IPS DF 19.7 (cell line): ENCODE data around the gene FGF9.

Source experiments
- DNase-seq: peaks from one replicate; pipeline ENCODE4 v3.0.0-alpha.2; 2013; ENCODE audit warnings: low read depth, low spot score

FGF9 gene

GRCh38 chr13:21709697-21710096, 38.8 kb downstream of the FGF9 start:
- DNase-seq: no peak

DNA sequence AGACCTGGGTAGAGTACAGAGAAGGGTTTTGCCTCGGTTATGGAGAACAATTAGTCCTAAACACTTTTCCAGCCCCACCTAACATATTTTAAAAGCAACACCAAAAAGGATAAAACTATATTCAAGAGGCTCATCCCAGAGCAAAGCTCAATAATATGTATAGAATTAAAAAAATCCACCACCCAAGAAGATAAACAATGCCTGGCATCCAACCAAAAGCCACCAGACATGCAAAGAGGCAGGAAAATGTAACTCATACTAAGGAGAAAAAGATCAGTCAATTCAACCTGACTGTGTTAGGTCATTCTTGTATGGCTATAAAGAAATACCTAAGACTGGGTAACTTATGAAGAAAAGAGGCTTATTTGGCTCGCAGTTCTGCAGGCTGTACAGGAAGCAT, 39.3 kb downstream of the FGF9 start:
- DNase-seq: no peak

DNA sequence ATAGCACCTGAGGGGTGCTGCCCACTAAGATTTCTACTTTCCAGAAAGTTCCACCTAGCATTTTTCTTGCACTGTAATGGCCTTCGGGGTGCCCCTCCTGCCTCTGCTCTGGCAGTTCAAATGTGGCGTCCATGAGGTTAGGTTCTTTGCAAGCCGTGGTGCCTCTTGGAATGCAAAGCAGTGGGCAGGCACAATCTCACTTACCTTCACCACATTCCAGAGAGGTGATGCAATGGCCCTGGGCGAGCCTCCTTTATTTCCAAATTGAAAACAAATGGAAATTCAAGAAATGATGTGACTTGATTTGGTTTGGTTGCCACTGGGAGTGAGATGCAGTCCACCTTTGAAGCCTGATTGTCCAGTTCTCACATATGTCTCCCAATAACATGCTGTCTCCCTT, 46.9 kb downstream of the FGF9 start:
- DNase-seq: peak; percentile 45

GRCh38 chr13:21719463-21719862, 48.6 kb downstream of the FGF9 start:
- DNase-seq: no peak

- no peak for DNase-seq
Observed at GRCh38 chr13:21723807-21724505, 53.1 kb downstream of the FGF9 start.

GRCh38 chr13:21730186-21730880, 59.5 kb downstream of the FGF9 start:
- no peak for DNase-seq

GRCh38 chr13:21733475-21734263, 62.8 kb downstream of the FGF9 start:
- peak; percentile 9 for DNase-seq

DNA sequence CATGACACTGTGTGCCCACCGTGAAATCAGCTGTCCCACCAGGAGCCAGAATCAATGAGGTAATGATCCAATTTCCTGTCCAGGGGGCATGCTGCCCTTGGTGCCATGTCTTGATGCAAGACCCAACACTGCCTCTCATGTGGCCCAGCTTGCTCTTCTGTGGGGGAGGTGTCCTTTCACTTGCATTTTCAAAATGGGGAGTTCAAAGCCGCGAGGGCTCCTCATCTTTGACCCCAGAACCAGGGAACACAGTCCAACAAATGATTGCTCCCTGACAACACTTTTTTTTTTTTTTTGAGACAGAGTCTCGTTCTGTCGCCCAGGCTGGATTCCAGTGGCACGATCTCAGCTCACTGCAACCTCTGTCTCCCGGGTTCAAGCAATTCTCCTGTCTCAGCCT, 64.1 kb downstream of the FGF9 start:
- no peak for DNase-seq

GRCh38 chr13:21735701-21736401, 65.0 kb downstream of the FGF9 start:
- DNase-seq: no peak

- DNase-seq: no peak
Observed at GRCh38 chr13:21736926-21737325, 66.1 kb downstream of the FGF9 start.

DNA sequence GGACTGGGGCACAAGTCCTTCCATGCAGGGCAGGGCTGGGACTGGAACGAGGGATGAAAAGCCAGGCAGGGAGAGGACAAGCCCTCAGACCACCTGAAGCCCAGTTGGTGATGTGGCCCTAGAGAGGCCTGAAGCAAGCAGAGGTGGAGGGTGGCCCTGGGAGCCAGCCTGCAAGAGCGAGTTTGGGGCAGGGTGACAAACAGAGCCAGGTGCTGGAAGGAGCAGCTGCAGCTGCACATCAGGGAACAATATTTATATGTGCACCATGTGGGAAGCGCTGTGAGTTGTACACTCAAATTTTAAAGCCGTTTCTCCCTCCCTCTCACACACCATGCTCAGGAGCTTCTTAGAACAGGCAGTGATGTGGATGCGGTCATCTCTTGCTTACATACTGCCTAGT, 67.8 kb downstream of the FGF9 start:
- no peak for DNase-seq

- no peak for DNase-seq
Observed at GRCh38 chr13:21739771-21740170, 68.9 kb downstream of the FGF9 start.

- DNase-seq: no peak
Observed at GRCh38 chr13:21741396-21741979, 70.6 kb downstream of the FGF9 start.

- DNase-seq: no peak
Observed at GRCh38 chr13:21742096-21742495, 71.2 kb downstream of the FGF9 start.

- no peak for DNase-seq
Observed at GRCh38 chr13:21744149-21744548, 73.3 kb downstream of the FGF9 start.

DNA sequence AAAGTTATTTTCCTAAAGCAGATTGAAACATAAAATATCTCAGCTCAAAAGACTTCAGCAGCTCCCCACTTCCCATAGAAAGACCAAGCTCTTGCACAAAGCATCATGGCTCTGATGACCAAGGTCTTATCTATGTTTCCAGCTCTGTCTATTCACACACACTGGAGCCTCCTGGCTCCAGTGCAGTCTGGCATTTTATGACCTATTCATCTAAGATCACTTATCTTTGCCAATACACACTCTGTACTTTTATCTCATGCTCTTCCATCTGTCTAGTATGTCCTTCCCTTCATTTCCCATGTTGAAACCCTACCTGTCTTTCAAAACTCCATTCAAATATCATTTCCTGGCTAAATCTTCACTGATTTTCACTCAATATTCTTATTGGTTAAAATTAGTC, 74.4 kb downstream of the FGF9 start:
- no peak for DNase-seq

GRCh38 chr13:21747456-21747855, 76.6 kb downstream of the FGF9 start:
- DNase-seq: no peak

- DNase-seq: no peak
Observed at GRCh38 chr13:21748166-21748565, 77.3 kb downstream of the FGF9 start.

- DNase-seq: no peak
Observed at GRCh38 chr13:21749410-21749809, 78.5 kb downstream of the FGF9 start.

GRCh38 chr13:21752501-21752900, 81.6 kb downstream of the FGF9 start:
- no peak for DNase-seq

- no peak for DNase-seq
Observed at GRCh38 chr13:21753117-21753729, 82.3 kb downstream of the FGF9 start.
